ENCODE measurements around the gene PBX3. TPM values are rescaled to one million over a fixed set of nuclear protein-coding genes. Genes with fewer than 3 reads are reported as not detected.

The PBX3 gene
- total RNA-seq, 3 donors from 2014 or later (not counting 1 experiment from before 2014, with no cell fraction given) = 42.1 to 46.9 (median 44.6) TPM

GRCh38 chr9:125953314-125954019 is 206.3 kb downstream of the PBX3 start:
- TF ChIP-seq, protein P1, sequence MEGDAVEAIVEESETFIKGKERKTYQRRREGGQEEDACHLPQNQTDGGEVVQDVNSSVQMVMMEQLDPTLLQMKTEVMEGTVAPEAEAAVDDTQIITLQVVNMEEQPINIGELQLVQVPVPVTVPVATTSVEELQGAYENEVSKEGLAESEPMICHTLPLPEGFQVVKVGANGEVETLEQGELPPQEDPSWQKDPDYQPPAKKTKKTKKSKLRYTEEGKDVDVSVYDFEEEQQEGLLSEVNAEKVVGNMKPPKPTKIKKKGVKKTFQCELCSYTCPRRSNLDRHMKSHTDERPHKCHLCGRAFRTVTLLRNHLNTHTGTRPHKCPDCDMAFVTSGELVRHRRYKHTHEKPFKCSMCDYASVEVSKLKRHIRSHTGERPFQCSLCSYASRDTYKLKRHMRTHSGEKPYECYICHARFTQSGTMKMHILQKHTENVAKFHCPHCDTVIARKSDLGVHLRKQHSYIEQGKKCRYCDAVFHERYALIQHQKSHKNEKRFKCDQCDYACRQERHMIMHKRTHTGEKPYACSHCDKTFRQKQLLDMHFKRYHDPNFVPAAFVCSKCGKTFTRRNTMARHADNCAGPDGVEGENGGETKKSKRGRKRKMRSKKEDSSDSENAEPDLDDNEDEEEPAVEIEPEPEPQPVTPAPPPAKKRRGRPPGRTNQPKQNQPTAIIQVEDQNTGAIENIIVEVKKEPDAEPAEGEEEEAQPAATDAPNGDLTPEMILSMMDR (IDR thresholded peaks at IDR 0.05) = no peak
- intact Hi-C loops (cut with micrococcal nuclease) = no loop called here
- no peak overlapping the region for H3K4me3 ChIP-seq (ENCODE audit: low read length)
- no peaks in the 10 kb centered on the region for H3K36me3 ChIP-seq (ENCODE audit: control insufficient read depth, insufficient read depth, low read length)
- no peaks in the 10 kb centered on the region for H3K27me3 ChIP-seq (ENCODE audit: control insufficient read depth, insufficient read depth, low read length)
- no peaks in the 10 kb centered on the region for H3K4me1 Mint-ChIP-seq
- H3K27me3 Mint-ChIP-seq (ENCODE audit: low read depth in 2 of 2) = no peaks in the 10 kb centered on the region
- no peaks in the 10 kb centered on the region for H3K4me1 ChIP-seq (ENCODE audit: control insufficient read depth, insufficient read depth, low read length)
- no peak overlapping the region for H3K27ac Mint-ChIP-seq
- no peak for DNase-seq
- no peaks in the 10 kb centered on the region for H3K36me3 Mint-ChIP-seq
- H3K4me3 Mint-ChIP-seq = no peak overlapping the region
- 98% methylated on average over 11 of the region's 12 CpGs for WGBS (ENCODE audit: insufficient coverage)
- H3K9me3 ChIP-seq (ENCODE audit: control insufficient read depth, insufficient read depth, low read length) = no peaks in the 10 kb centered on the region
- no peak for ATAC-seq
- no peaks in the 10 kb centered on the region for H3K9me3 Mint-ChIP-seq
- H3K27ac ChIP-seq (ENCODE audit: low read length) = no peak overlapping the region

- Mint-ChIP-seq H3K36me3 (no peaks in the 10 kb centered on the region), H3K4me1 (no peaks in the 10 kb centered on the region), H3K27me3 (ENCODE audit: low read depth in 2 of 2) (no peaks in the 10 kb centered on the region), H3K27ac (no peak overlapping the region), H3K4me3 (no peak overlapping the region), H3K9me3 (no peaks in the 10 kb centered on the region)
- Histone ChIP-seq H3K27me3 (ENCODE audit: control insufficient read depth, insufficient read depth, low read length) (no peaks in the 10 kb centered on the region), H3K27ac (ENCODE audit: low read length) (no peak overlapping the region), H3K9me3 (ENCODE audit: control insufficient read depth, insufficient read depth, low read length) (no peaks in the 10 kb centered on the region), H3K4me1 (ENCODE audit: control insufficient read depth, insufficient read depth, low read length) (no peaks in the 10 kb centered on the region), H3K36me3 (ENCODE audit: control insufficient read depth, insufficient read depth, low read length) (peaks cover 2% of the 10 kb centered on the region), H3K4me3 (ENCODE audit: low read length) (no peak overlapping the region)
- intact Hi-C loops (cut with micrococcal nuclease) = no loop called here
- ATAC-seq = no peak
- 100% methylated on average over 2 of the region's 5 CpGs for WGBS (ENCODE audit: insufficient coverage)
- no peak for DNase-seq
- TF ChIP-seq, protein P1 (IDR thresholded peaks at IDR 0.05) = no peak
Measured at GRCh38 chr9:125956102-125956501, 208.9 kb downstream of the PBX3 start.

- H3K4me1 Mint-ChIP-seq = no peaks in the 10 kb centered on the region
- Histone ChIP-seq H3K9me3 (ENCODE audit: control insufficient read depth, insufficient read depth, low read length) (no peaks in the 10 kb centered on the region), H3K27me3 (ENCODE audit: control insufficient read depth, insufficient read depth, low read length) (no peaks in the 10 kb centered on the region), H3K27ac (ENCODE audit: low read length) (no peak overlapping the region), H3K4me3 (ENCODE audit: low read length) (no peak overlapping the region), H3K36me3 (ENCODE audit: control insufficient read depth, insufficient read depth, low read length) (peaks cover 13% of the 10 kb centered on the region), H3K4me1 (ENCODE audit: control insufficient read depth, insufficient read depth, low read length) (no peaks in the 10 kb centered on the region)
- H3K27ac Mint-ChIP-seq = no peak overlapping the region
- intact Hi-C loops (cut with micrococcal nuclease) = no loop called here
- ATAC-seq (no peak), DNase-seq (no peak)
- no peak overlapping the region for H3K4me3 Mint-ChIP-seq
- no peaks in the 10 kb centered on the region for H3K36me3 Mint-ChIP-seq
- no peaks in the 10 kb centered on the region for H3K9me3 Mint-ChIP-seq
- H3K27me3 Mint-ChIP-seq (ENCODE audit: low read depth in 2 of 2) = no peaks in the 10 kb centered on the region
- WGBS (ENCODE audit: insufficient coverage) = 85% methylated on average over 2 of the region's 3 CpGs
- TF ChIP-seq, protein P1 (IDR thresholded peaks at IDR 0.05) = no peak
Measured at GRCh38 chr9:125959315-125959714, 212.1 kb downstream of the PBX3 start.

All from natural killer cell (primary cell).